Activated CD8-positive, alpha-beta memory T cell treated with anti-CD3 and anti-CD28 coated beads for 36 hours (primary cell): Measurements from ENCODE around the gene ZNF536. TPM values are rescaled to one million over a fixed set of nuclear protein-coding genes. Genes with fewer than 3 reads are reported as not detected.
"Not testable (repeated sequence)": the region's sequence is repeated elsewhere in the genome, so short reads cannot be mapped to it uniquely, and the experiment has no call there.

Experiments
- CTCF ChIA-PET: fragments of 350-600 bp; sonication (Branson Sonifier 250); formaldehyde crosslinking; loops from one replicate; lab custom pipeline; 2021; ENCODE audit warnings: antibody characterized with exemption; lab: Charles Lee
- POLR2A ChIA-PET: fragments of 350-600 bp; sonication (Branson Sonifier 250); formaldehyde crosslinking; loops from one replicate; lab custom pipeline; 2021; ENCODE audit warnings: antibody characterized with exemption; lab: Charles Lee
- total RNA-seq, 2 experiments: library from RNA; stranded (reverse); gene quantifications; one replicate each; pipeline ENCODE4 v1.2.3, GENCODE V29; 2021

Gene ZNF536
- total RNA-seq, 2 experiments from 2014 or later: not detected

GRCh38 chr19:30402436-30403202, 30.4 kb downstream of the ZNF536 start:
- CTCF ChIA-PET: no interaction called here
- POLR2A ChIA-PET: no interaction called here

- CTCF ChIA-PET: no interaction called here
Observed at GRCh38 chr19:30403203-30403985, 31.2 kb downstream of the ZNF536 start.

GRCh38 chr19:30406220-30407067, 34.3 kb downstream of the ZNF536 start:
- CTCF ChIA-PET: no interaction called here
- POLR2A ChIA-PET: no interaction called here

More at GRCh38 chr19:30403203-30403985, 31.2 kb downstream of the ZNF536 start:
- POLR2A ChIA-PET: no interaction called here

GRCh38 chr19:30407068-30407709, 35.0 kb downstream of the ZNF536 start:
- ChIA-PET POLR2A (no interaction called here), CTCF (no interaction called here)

- ChIA-PET POLR2A (no interaction called here), CTCF (no interaction called here)
Observed at GRCh38 chr19:30408734-30409301, 36.6 kb downstream of the ZNF536 start.

DNA sequence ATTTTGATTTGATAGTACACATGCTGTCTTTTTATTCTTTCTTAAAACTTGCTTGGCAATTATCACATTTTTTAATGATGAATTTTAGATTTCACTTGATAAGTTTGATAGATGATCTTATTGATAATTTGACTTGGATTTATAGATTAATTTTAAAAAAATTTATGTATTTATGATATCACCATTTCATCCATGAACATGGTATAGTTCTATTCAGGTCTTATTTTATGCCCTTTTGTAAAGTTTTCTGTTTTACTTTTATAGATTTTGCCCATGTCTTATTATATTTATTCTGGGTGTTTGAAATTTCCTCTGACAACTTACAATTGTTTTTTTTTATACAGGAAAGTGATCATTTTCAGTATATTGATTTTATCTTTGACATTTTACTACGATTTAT, 39.5 kb downstream of the ZNF536 start:
- CTCF ChIA-PET: no interaction called here

GRCh38 chr19:30416375-30416774, 44.2 kb downstream of the ZNF536 start:
- POLR2A ChIA-PET: no interaction called here
- CTCF ChIA-PET: no interaction called here

More for the DNA sequence above, 39.5 kb downstream of the ZNF536 start:
- POLR2A ChIA-PET: no interaction called here

DNA sequence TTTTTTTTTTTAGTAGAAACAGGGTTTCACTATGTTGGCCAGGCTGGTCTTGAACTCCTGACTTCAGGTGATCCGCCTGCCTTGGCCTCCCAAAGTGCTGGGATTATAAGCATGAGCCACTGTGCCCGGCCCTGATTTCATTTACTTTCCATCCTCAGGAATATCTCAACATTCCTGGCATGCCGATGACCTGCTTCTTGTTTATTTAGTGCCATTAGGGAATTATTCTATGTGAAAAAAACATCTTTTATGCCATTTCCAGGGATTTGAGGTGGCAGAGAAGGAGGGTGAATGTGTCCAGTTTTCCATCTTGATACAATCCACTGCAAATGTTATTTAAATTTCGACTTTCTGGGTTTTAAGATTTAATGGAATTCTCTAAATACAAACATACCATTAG, 45.0 kb downstream of the ZNF536 start:
- CTCF ChIA-PET, POLR2A ChIA-PET: not testable (repeated sequence)

GRCh38 chr19:30419568-30420180, 47.5 kb downstream of the ZNF536 start:
- POLR2A ChIA-PET: no interaction called here
- CTCF ChIA-PET: no interaction called here

- CTCF ChIA-PET: no interaction called here
- POLR2A ChIA-PET: no interaction called here
Observed at GRCh38 chr19:30420316-30420715, 48.1 kb downstream of the ZNF536 start.

DNA sequence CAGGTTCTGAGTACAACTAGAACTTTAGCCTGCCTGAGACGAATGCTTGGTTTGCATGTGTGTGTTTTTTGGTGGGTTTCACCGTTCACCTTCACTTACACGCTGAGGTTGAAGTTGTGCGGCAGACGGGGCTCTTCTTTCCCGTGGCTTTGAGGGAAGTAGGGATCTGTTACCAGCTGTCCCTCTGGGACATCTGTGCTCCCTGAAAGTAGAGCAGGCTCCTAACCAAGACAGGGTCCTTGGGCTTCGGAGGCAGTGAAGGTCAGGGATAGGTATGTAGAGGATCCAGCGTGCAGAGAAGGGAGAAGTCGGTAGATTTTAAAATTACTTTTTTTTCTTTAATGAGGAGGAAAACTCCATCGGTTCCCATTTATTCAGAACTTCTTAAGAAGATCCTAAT, 48.7 kb downstream of the ZNF536 start:
- ChIA-PET POLR2A (no interaction called here), CTCF (no interaction called here)

- CTCF ChIA-PET: no interaction called here
- POLR2A ChIA-PET: no interaction called here
Observed at GRCh38 chr19:30421571-30421970, 49.4 kb downstream of the ZNF536 start.

DNA sequence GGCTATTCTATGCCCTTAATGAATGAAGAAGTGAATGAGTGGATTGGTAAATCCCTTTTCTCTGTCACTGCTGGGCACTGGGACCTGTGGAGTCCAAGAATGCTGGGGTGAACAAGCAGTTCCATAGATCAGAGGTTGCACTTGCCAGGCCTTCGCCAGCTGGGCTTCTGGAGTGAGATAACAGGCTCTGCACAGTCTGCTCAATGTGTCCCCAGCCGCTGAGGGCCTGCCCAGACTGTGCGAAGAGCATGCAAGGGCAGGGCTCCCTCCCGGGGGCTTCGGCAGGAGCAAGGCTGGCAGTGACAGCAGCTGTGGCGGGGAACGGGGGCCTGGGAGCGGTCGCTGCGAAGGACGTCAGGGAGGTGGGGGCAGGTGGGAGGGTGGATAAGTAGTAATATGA, 51.3 kb downstream of the ZNF536 start:
- CTCF ChIA-PET: no interaction called here
- POLR2A ChIA-PET: no interaction called here

- CTCF ChIA-PET: no interaction called here
Observed at GRCh38 chr19:30425885-30426838, 54.0 kb downstream of the ZNF536 start.

DNA sequence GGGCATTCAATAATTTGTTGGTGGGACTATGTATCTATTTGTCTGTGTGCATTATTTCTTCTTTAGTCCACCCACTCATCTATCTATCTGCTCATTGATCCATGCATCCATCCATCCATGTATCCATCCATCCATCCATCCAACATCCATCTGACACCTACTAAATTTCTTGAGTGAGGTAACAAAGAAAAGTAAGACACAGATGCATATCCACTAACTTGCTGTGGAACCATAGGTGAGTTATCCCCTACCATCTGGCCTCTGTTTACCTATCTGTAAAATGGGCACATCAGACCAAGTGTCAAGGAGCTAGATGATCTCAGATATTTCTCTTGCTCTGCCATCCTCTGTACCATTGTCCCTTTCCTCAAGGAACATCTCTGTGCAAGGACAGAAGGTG, 54.7 kb downstream of the ZNF536 start:
- CTCF ChIA-PET: no interaction called here
- POLR2A ChIA-PET: no interaction called here

More at GRCh38 chr19:30425885-30426838, 54.0 kb downstream of the ZNF536 start:
- POLR2A ChIA-PET: no interaction called here

GRCh38 chr19:30428092-30428680, 56.0 kb downstream of the ZNF536 start:
- ChIA-PET POLR2A (no interaction called here), CTCF (no interaction called here)

- ChIA-PET CTCF (no interaction called here), POLR2A (no interaction called here)
Observed at GRCh38 chr19:30428844-30429243, 56.7 kb downstream of the ZNF536 start.
